A673 (cell line): Measurements from ENCODE around the gene P3H3. TPM values are rescaled to one million over a fixed set of nuclear protein-coding genes. Genes with fewer than 3 reads are reported as not detected.

Experiments
- BruUV-seq: library from RNA; stranded (reverse); fragments of 400-500 nt; replicated peaks from 2 replicates; lab custom pipeline; 2021; lab: Mats Ljungman, UMichigan
- CTCF ChIA-PET: fragments of 300-600 bp; sonication (Branson Sonifier 250); formaldehyde crosslinking; loops from one replicate; lab custom pipeline; 2022; ENCODE audit warnings: antibody characterized with exemption; lab: Charles Lee
- POLR2A ChIA-PET: fragments of 300-600 bp; sonication (Branson Sonifier 250); formaldehyde crosslinking; loops from one replicate; lab custom pipeline; 2022; ENCODE audit warnings: antibody characterized with exemption; ENCODE audit not compliant: low non-redundant PET; lab: Charles Lee
- DNase-seq: peaks from one replicate; pipeline ENCODE4 v3.0.0-alpha.2; 2015; ENCODE audit warnings: low spot score
- H3K27ac ChIP-seq: fragments of 200-600 bp; sonication (generic); 2 replicates; pipeline ENCODE4 v1.5.1; 2016; ENCODE audit warnings: mixed run types, low read depth, mild to moderate bottlenecking, mixed read lengths, antibody characterized with exemption, low read length; ENCODE audit not compliant: poor library complexity, severe bottlenecking
- H3K27me3 ChIP-seq: fragments of 200-600 bp; sonication (generic); replicated peaks from 2 replicates; pipeline ENCODE4 v1.6.1; 2017; ENCODE audit warnings: mixed run types, low read depth, mild to moderate bottlenecking, mixed read lengths, antibody characterized with exemption, low read length; ENCODE audit not compliant: insufficient read depth, poor library complexity
- H3K36me3 ChIP-seq: fragments of 200-600 bp; sonication (generic); 2 replicates; pipeline ENCODE4 v1.6.1; 2016; ENCODE audit warnings: mixed run types, mild to moderate bottlenecking, mixed read lengths, antibody characterized with exemption, low read length; ENCODE audit not compliant: insufficient read depth, poor library complexity, severe bottlenecking
- H3K4me1 ChIP-seq: fragments of 200-600 bp; sonication (generic); 2 replicates; pipeline ENCODE4 v1.6.1; 2017; ENCODE audit warnings: mixed run types, mild to moderate bottlenecking, mixed read lengths, antibody characterized with exemption, low read length; ENCODE audit not compliant: insufficient read depth, poor library complexity, severe bottlenecking
- H3K4me3 ChIP-seq: fragments of 200-600 bp; sonication (generic); 2 replicates; pipeline ENCODE4 v1.5.1; 2016; ENCODE audit warnings: low read depth, mixed run types, mild to moderate bottlenecking, mixed read lengths, low read length; ENCODE audit not compliant: poor library complexity, severe bottlenecking
- H3K9me3 ChIP-seq: fragments of 200-600 bp; sonication (generic); 2 replicates; pipeline ENCODE4 v1.6.1; 2016; ENCODE audit warnings: mixed run types, low read depth, mild to moderate bottlenecking, mixed read lengths, antibody characterized with exemption, low read length; ENCODE audit not compliant: poor library complexity, severe bottlenecking
- EZH2 ChIP-seq: fragments of 200-600 bp; sonication (generic); IDR thresholded peaks from 2 replicates; pipeline ENCODE4 v1.6.1; 2017; ENCODE audit warnings: borderline replicate concordance, low read depth, mild to moderate bottlenecking, mixed read lengths, antibody characterized with exemption, low read length; ENCODE audit not compliant: poor library complexity, severe bottlenecking
- intact Hi-C: fragments of 100-400 bp; cut with micrococcal nuclease; formaldehyde crosslinking; loops from one replicate; pipeline ENCODE4 v1.10.0; 2022; ENCODE audit not compliant: unreplicated experiment
- total RNA-seq: library from RNA; stranded (reverse); gene quantifications from 2 replicates; pipeline ENCODE4 v1.2.3, GENCODE V29; 2021
- TF ChIP-seq, protein P1 (sequence below): fragments of 300-800, 200-600 bp; sonication (generic); conservative IDR thresholded peaks from 2 replicates; pipeline ENCODE4 v1.5.1; 2017; ENCODE audit warnings: low read depth, mild to moderate bottlenecking, antibody characterized with exemption, low read length, moderate library complexity, mixed read lengths

P3H3 gene
- total RNA-seq, 1 experiment from 2014 or later, result 45.3 TPM

DNA sequence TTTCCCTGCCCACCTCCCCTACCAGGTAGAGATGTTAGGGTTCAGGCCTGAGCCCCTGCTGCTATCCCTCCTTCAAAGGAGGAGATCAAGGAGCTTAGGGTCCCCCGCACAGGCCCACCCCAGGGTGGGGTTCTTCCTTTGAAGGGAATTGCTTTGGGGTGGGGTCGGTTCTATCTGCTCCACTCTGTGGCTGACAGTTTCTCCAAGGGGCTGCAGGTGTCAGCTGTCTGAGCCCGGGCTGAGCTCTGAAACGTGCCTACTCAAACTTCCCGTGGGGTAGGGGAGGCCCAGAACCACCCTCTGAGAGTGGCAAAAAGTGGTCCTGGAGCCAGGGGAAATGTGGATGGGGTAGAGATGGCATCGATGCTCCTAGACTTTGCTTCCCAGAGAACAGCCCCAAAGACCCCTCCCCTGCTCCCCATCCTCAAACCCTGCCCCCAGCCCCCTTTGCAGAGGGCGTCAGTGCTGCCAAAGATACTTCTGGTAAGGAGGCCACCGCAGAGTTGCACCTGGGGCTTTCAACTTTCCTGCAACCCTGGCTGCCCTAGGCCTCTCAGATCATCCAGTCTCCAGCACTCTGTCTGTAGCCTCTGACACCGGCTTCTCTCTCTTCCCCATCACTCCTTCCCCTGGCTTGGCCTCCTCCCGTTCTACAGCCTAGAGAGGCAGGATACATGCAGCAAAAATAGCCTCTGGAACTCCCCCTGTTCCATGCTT, 45.2 kb upstream of the P3H3 start:
- H3K36me3 ChIP-seq, result no peaks in the 10 kb centered on the region
- ChIA-PET POLR2A (no interaction called here), CTCF (no interaction called here)
- H3K4me1 ChIP-seq, result peaks cover 8% of the 10 kb centered on the region
- H3K9me3 ChIP-seq, result no peaks in the 10 kb centered on the region
- BruUV-seq, result no TSS peak
- intact Hi-C loops, result no loop called here
- H3K27ac ChIP-seq, result no peak overlapping the region
- DNase-seq, result no peak
- H3K4me3 ChIP-seq, result no peak overlapping the region
- TF ChIP-seq, protein P1, sequence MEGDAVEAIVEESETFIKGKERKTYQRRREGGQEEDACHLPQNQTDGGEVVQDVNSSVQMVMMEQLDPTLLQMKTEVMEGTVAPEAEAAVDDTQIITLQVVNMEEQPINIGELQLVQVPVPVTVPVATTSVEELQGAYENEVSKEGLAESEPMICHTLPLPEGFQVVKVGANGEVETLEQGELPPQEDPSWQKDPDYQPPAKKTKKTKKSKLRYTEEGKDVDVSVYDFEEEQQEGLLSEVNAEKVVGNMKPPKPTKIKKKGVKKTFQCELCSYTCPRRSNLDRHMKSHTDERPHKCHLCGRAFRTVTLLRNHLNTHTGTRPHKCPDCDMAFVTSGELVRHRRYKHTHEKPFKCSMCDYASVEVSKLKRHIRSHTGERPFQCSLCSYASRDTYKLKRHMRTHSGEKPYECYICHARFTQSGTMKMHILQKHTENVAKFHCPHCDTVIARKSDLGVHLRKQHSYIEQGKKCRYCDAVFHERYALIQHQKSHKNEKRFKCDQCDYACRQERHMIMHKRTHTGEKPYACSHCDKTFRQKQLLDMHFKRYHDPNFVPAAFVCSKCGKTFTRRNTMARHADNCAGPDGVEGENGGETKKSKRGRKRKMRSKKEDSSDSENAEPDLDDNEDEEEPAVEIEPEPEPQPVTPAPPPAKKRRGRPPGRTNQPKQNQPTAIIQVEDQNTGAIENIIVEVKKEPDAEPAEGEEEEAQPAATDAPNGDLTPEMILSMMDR, result no peak
- no peak for TF ChIP-seq EZH2
- H3K27me3 ChIP-seq, result no peaks in the 10 kb centered on the region

DNA sequence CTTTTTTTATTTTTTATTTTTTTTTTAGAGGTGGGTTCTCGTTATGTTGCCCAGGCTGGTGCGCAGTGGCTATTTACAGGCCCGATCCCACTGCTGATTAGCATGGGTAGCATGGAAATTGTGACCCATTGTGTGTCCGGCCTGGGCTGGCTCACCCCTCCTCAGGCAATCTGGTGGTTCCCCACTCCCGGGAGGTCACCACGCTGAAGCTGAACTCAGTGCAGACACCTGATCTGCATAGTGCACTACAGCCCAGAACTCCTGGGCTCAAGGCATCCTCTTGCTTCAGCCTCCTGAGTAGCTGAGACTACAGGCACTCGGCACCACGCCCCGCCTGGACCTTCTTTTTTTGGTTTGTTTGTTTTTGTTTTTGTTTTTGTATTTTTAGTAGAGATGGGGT, 44.4 kb upstream of the P3H3 start:
- H3K9me3 ChIP-seq, result no peaks in the 10 kb centered on the region
- POLR2A ChIA-PET, result no interaction called here

DNA sequence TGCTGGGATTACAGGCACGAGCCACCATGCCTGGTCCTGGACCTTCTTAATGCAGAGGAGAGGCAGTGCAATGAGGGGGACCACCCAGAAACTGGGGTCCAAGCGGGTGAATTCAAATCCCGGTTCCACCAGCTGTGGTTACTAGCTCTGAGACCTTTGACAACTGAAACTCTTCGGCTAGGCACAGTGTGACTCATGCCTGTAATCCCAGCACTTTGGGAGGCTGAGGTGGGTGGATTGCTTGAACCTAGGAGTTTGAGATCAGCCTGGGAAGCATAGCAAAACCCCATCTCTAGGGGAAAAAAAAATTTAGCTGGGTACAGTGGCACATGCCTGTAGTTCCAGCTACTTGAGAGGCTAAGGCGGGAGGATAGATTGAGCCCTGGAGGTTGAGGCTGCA, 43.9 kb upstream of the P3H3 start:
- intact Hi-C loops, result no loop called here
- no peak for TF ChIP-seq EZH2
- CTCF ChIA-PET, result no interaction called here
- H3K4me3 ChIP-seq, result no peak overlapping the region
- H3K27ac ChIP-seq, result no peak overlapping the region
- H3K27me3 ChIP-seq, result no peaks in the 10 kb centered on the region
- POLR2A ChIA-PET, result no interaction called here
- DNase-seq, result no peak
- no peaks in the 10 kb centered on the region for H3K9me3 ChIP-seq
- no peaks in the 10 kb centered on the region for H3K4me1 ChIP-seq
- BruUV-seq, result no TSS peak
- no peaks in the 10 kb centered on the region for H3K36me3 ChIP-seq

More for the DNA sequence above, 44.4 kb upstream of the P3H3 start:
- TF ChIP-seq, protein P1, result no peak
- TF ChIP-seq EZH2, result no peak
- Histone ChIP-seq H3K27ac (no peak overlapping the region), H3K36me3 (no peaks in the 10 kb centered on the region), H3K27me3 (no peaks in the 10 kb centered on the region), H3K4me3 (no peak overlapping the region), H3K4me1 (peaks cover under 1% of the 10 kb centered on the region)
- BruUV-seq, result no TSS peak
- intact Hi-C loops, result no loop called here
- no peak for DNase-seq
- CTCF ChIA-PET, result no interaction called here

DNA sequence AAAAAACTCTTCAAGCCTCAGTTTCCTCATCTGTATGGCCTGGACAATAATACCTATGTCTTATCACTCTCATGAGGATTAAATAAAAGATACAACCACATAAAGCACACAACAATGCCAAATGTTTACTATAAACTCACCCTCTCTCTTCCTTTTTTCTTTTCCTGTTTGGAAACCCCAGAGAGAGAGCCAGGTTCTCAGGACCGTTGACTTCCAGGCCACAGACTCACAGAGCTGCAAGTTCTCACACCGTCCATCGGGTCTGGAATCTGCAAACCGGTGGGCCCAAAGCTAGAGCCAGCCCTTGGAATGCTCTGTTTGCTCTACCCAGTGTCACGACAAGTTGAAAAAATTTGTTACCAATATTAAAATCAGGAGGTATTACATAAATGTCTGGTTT, 43.4 kb upstream of the P3H3 start:
- BruUV-seq, result no TSS peak
- intact Hi-C loops, result no loop called here
- ChIA-PET POLR2A (no interaction called here), CTCF (no interaction called here)
- Histone ChIP-seq H3K4me3 (no peak overlapping the region), H3K4me1 (no peaks in the 10 kb centered on the region), H3K27me3 (no peaks in the 10 kb centered on the region), H3K36me3 (no peaks in the 10 kb centered on the region), H3K27ac (no peak overlapping the region), H3K9me3 (no peaks in the 10 kb centered on the region)
- no peak for TF ChIP-seq EZH2
- TF ChIP-seq, protein P1, result no peak
- DNase-seq, result no peak
